ENCODE results near the gene DACH1. TPM values are rescaled to one million over a fixed set of nuclear protein-coding genes. Genes with fewer than 3 reads are reported as not detected.

Gene DACH1
- total and polyA plus RNA-seq, 2 donors from 2014 or later = 5.3 to 10.4 TPM

DNA sequence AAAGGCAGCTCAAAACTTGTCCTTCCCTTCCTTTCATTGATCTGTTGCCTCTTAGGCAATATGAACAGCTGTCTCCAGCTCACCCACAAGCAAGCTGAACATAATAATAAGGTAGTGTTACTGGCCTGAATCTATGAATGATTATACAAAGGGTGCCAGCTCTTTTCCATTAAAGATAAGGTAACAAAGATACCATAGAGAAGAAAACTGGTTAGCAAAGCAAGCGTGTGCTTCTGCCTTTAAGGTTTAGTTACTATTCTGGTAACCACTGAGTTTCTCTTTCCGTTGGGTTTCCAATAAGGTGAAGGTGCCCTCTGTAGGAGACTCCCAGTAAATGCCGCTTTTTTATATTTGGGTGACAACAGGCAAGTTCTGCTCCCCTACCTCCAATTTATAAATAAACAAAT is 12.1 kb upstream of the DACH1 start:
- FAIRE-seq = peak; percentile 92

DNA sequence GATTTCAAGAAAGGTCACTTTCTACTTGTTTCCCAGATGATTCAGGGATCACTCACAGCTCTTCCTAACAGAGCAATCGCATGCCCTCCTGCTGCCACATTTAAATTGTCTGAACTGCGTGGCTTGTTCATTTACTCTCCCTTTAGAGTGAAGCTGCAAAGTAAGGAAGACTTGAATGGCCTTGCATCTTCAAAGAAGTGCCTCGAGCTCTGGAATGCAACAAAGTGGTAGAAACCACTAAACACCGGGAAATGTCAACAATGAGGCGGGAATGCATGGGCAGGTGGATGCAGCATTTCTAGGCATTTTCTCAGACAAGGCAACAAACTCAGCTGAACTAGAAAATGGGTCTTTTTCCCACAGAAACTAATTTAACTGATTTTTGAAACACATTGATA is 10.3 kb upstream of the DACH1 start:
- H3K4me3 ChIP-seq (ENCODE audit: low read length in 3 of 3) = no peak overlapping the region
- H3K9me3 ChIP-seq (ENCODE audit: control insufficient read depth in 2 of 3, insufficient read depth in 1 of 3, low read length in 3 of 3) = peaks cover 0 to under 1% (median 0%) of the 10 kb centered on the region in 3 donors
- FAIRE-seq = no peak
- H3K27ac ChIP-seq (ENCODE audit: low read depth in 2 of 2, low read length in 2 of 2) = no peak overlapping the region
- intact Hi-C loops (cut with DNase I) = no loop called here
- H3K4me1 ChIP-seq (ENCODE audit: control insufficient read depth in 2 of 3, insufficient read depth in 2 of 3, low read depth in 1 of 3, low read length in 3 of 3) = peaks cover 0 to 4% (median 4%) of the 10 kb centered on the region in 3 donors
- no peaks in the 10 kb centered on the region for H3K36me3 ChIP-seq (ENCODE audit: control insufficient read depth in 2 of 3, insufficient read depth in 3 of 3, low read length in 3 of 3)
- no peaks in the 10 kb centered on the region for H3K27me3 ChIP-seq (ENCODE audit: control insufficient read depth, insufficient read depth, low read length)
- TF ChIP-seq, protein P1, sequence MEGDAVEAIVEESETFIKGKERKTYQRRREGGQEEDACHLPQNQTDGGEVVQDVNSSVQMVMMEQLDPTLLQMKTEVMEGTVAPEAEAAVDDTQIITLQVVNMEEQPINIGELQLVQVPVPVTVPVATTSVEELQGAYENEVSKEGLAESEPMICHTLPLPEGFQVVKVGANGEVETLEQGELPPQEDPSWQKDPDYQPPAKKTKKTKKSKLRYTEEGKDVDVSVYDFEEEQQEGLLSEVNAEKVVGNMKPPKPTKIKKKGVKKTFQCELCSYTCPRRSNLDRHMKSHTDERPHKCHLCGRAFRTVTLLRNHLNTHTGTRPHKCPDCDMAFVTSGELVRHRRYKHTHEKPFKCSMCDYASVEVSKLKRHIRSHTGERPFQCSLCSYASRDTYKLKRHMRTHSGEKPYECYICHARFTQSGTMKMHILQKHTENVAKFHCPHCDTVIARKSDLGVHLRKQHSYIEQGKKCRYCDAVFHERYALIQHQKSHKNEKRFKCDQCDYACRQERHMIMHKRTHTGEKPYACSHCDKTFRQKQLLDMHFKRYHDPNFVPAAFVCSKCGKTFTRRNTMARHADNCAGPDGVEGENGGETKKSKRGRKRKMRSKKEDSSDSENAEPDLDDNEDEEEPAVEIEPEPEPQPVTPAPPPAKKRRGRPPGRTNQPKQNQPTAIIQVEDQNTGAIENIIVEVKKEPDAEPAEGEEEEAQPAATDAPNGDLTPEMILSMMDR (IDR thresholded peaks at IDR 0.05; ENCODE audit: borderline replicate concordance, extremely low read depth, insufficient read depth) = no peak
- H3K9ac ChIP-seq (ENCODE audit: low read length in 3 of 3) = no peak overlapping the region
- DNase-seq = peak in 2 of 5 donors; percentile 48 to 60

More for the DNA sequence above, 12.1 kb upstream of the DACH1 start:
- intact Hi-C loops (cut with DNase I) = no loop called here
- Histone ChIP-seq H3K9ac (ENCODE audit: low read length in 3 of 3) (peak overlapping the region in 1 of 3 donors; percentile 56), H3K36me3 (ENCODE audit: control insufficient read depth in 2 of 3, insufficient read depth in 3 of 3, low read length in 3 of 3) (no peaks in the 10 kb centered on the region), H3K4me1 (ENCODE audit: control insufficient read depth in 2 of 3, insufficient read depth in 2 of 3, low read depth in 1 of 3, low read length in 3 of 3) (peaks cover 0 to 4% (median 4%) of the 10 kb centered on the region in 3 donors), H3K27me3 (ENCODE audit: control insufficient read depth, insufficient read depth, low read length) (no peaks in the 10 kb centered on the region), H3K27ac (ENCODE audit: low read depth in 2 of 2, low read length in 2 of 2) (no peak overlapping the region), H3K4me3 (ENCODE audit: low read length in 3 of 3) (peak overlapping the region in 2 of 3 donors; percentile 0 to 49), H3K9me3 (ENCODE audit: control insufficient read depth in 2 of 3, insufficient read depth in 1 of 3, low read length in 3 of 3) (peaks cover 0 to 3% (median 0%) of the 10 kb centered on the region in 3 donors)
- TF ChIP-seq, protein P1 (IDR thresholded peaks at IDR 0.05; ENCODE audit: borderline replicate concordance, extremely low read depth, insufficient read depth) = peak; percentile 58
- peak in 2 of 5 donors; percentile 71 to 78 for DNase-seq

DNA sequence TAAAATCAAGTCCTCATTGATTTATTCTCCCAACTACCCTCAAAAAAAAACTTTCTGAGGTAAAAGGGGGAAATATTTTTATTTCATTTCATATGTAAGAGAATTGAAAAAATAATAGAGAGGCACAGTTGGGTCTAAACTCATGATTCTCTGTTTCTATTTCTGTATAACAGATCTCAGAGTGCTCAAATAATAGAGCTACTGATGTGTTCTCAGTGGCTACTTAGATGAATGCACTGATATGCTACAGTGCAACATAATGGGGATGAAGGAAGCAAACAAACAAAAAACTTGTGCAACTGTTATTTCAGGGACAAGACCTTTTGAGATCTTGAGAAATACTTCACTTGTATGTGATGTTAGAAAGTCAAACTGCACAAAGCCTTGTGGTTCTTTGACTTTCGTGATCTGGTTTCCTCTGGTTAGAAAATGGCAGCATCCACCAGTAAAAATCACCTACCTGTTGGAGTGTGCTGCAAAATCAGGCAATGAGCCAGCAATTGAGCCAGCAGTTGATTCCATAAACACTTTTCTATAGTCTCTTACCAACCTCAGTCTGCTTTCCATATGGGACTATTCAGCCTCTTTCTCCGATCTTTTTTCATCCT is 9.7 kb upstream of the DACH1 start:
- TF ChIP-seq, protein P1 (IDR thresholded peaks at IDR 0.05; ENCODE audit: borderline replicate concordance, extremely low read depth, insufficient read depth) = no peak
- Histone ChIP-seq H3K4me3 (ENCODE audit: low read length in 3 of 3) (no peak overlapping the region), H3K9me3 (ENCODE audit: control insufficient read depth in 2 of 3, insufficient read depth in 1 of 3, low read length in 3 of 3) (no peaks in the 10 kb centered on the region), H3K27ac (ENCODE audit: low read depth in 2 of 2, low read length in 2 of 2) (no peak overlapping the region), H3K9ac (ENCODE audit: low read length in 3 of 3) (no peak overlapping the region), H3K27me3 (ENCODE audit: control insufficient read depth, insufficient read depth, low read length) (no peaks in the 10 kb centered on the region), H3K36me3 (ENCODE audit: control insufficient read depth in 2 of 3, insufficient read depth in 3 of 3, low read length in 3 of 3) (no peaks in the 10 kb centered on the region), H3K4me1 (ENCODE audit: control insufficient read depth in 2 of 3, insufficient read depth in 2 of 3, low read depth in 1 of 3, low read length in 3 of 3) (peaks cover 0 to 4% (median 4%) of the 10 kb centered on the region in 3 donors)
- DNase-seq (no peak), FAIRE-seq (no peak)
- intact Hi-C loops (cut with DNase I) = no loop called here
